ENCODE measurements around the gene BMP6.

DNA sequence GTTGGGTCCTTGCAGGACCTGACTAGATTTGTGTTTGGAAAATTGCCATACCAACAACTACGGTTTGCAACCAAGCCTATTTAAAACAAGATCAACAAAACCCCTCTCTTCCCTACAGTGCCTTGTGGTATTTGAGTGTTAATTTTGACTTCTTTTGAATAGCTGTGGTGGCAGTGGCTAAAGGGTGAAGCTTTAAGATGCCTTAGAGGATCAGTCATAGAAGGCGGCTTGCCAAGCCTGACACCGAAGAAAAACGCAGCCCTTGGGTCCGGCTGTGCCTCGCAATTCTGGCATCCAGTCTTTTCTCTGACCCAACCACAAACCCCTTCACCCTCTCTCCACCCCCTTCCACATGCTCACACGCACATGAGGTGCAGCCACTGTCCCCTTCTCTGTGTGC, 32.6 kb downstream of the BMP6 start:
- TF ChIP-seq, protein P1, sequence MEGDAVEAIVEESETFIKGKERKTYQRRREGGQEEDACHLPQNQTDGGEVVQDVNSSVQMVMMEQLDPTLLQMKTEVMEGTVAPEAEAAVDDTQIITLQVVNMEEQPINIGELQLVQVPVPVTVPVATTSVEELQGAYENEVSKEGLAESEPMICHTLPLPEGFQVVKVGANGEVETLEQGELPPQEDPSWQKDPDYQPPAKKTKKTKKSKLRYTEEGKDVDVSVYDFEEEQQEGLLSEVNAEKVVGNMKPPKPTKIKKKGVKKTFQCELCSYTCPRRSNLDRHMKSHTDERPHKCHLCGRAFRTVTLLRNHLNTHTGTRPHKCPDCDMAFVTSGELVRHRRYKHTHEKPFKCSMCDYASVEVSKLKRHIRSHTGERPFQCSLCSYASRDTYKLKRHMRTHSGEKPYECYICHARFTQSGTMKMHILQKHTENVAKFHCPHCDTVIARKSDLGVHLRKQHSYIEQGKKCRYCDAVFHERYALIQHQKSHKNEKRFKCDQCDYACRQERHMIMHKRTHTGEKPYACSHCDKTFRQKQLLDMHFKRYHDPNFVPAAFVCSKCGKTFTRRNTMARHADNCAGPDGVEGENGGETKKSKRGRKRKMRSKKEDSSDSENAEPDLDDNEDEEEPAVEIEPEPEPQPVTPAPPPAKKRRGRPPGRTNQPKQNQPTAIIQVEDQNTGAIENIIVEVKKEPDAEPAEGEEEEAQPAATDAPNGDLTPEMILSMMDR (IDR thresholded peaks at IDR 0.05): no peak
- no peak for TF ChIP-seq POLR2A (IDR thresholded peaks at IDR 0.05)
